Activated B cell treated with CpG ODN at 0.5 μM for 24 hours (primary cell): Measurements from ENCODE around the gene FBXO44. TPM values are rescaled to one million over a fixed set of nuclear protein-coding genes. Genes with fewer than 3 reads are reported as not detected.
A peak's percentile ranks its signal among the peaks of the same experiment; 100 is the strongest.

ENCODE experiments used
- ATAC-seq: fragments of 200-7000 bp; cut with Tn5 transposase; one replicate; pipeline ENCODE4 v1.10.0; 2021; ENCODE audit warnings: low read depth, mild to moderate bottlenecking, moderate library complexity
- CTCF ChIA-PET: fragments of 350-600 bp; sonication (Branson Sonifier 250); formaldehyde crosslinking; loops from one replicate; lab custom pipeline; 2021; ENCODE audit warnings: antibody characterized with exemption; lab: Charles Lee
- POLR2A ChIA-PET: fragments of 350-600 bp; sonication (Branson Sonifier 250); formaldehyde crosslinking; loops from one replicate; lab custom pipeline; 2021; ENCODE audit warnings: antibody characterized with exemption; lab: Charles Lee
- DNase-seq: peaks from one replicate; pipeline ENCODE4 v3.0.0; 2022
- H3K27ac Mint-ChIP-seq: one replicate; pipeline ENCODE4 v1.8.0; 2020; ENCODE audit warnings: mixed read lengths
- H3K27me3 Mint-ChIP-seq: one replicate; pipeline ENCODE4 v1.8.0; 2021; ENCODE audit warnings: mixed read lengths
- H3K36me3 Mint-ChIP-seq: one replicate; pipeline ENCODE4 v1.8.0; 2021; ENCODE audit warnings: low read depth, mixed read lengths
- H3K4me1 Mint-ChIP-seq: one replicate; pipeline ENCODE4 v1.8.0; 2021; ENCODE audit warnings: mixed read lengths
- H3K4me3 Mint-ChIP-seq: one replicate; pipeline ENCODE4 v1.8.0; 2020; ENCODE audit warnings: mild to moderate bottlenecking, mixed read lengths
- H3K9me3 Mint-ChIP-seq: one replicate; pipeline ENCODE4 v1.8.0; 2020; ENCODE audit warnings: mixed read lengths
- intact Hi-C: fragments of 100-400 bp; cut with micrococcal nuclease; formaldehyde crosslinking; loops from one replicate; pipeline ENCODE4 v1.15.1; 2024
- total RNA-seq: library from RNA; stranded (reverse); gene quantifications from 2 replicates; pipeline ENCODE4 v1.2.3, GENCODE V29; 2022
- TF ChIP-seq, protein P1 (sequence below): fragments of 200-600 bp; IDR thresholded peaks from one replicate; pipeline ENCODE4 v1.8.0; 2022; ENCODE audit warnings: antibody characterized with exemption, mild to moderate bottlenecking

Gene FBXO44
- total RNA-seq, 1 donor from 2014 or later: 27.2 TPM

DNA sequence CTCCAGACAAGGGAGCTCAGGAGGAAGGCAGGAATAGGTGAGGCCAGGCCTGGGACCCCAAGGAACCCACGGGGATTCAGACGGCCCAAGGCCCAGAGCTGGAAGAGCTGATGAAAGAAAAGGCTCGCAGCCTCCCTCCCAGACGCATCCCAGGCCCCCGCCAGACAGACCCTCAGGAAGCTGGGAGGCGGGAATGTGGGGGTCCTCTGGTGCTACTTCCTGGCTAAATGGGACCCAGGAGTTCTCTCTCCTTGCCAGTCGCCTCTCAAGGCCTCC, 878 bp upstream of the FBXO44 start:
- Mint-ChIP-seq H3K27me3 (no peaks in the 10 kb centered on the region), H3K27ac (no peak overlapping the region), H3K4me3 (peak overlapping the region; percentile 65), H3K9me3 (no peaks in the 10 kb centered on the region), H3K36me3 (peaks cover 9% of the 10 kb centered on the region), H3K4me1 (peaks cover 31% of the 10 kb centered on the region)
- intact Hi-C loops: loop anchor here (1.0 to 5.0 kb wide), 6 partner anchors 11 to 366 kb away; partner anchors contain the start of genes CLCN6, FBXO6, MAD2L2 and MIIP
- TF ChIP-seq, protein P1, sequence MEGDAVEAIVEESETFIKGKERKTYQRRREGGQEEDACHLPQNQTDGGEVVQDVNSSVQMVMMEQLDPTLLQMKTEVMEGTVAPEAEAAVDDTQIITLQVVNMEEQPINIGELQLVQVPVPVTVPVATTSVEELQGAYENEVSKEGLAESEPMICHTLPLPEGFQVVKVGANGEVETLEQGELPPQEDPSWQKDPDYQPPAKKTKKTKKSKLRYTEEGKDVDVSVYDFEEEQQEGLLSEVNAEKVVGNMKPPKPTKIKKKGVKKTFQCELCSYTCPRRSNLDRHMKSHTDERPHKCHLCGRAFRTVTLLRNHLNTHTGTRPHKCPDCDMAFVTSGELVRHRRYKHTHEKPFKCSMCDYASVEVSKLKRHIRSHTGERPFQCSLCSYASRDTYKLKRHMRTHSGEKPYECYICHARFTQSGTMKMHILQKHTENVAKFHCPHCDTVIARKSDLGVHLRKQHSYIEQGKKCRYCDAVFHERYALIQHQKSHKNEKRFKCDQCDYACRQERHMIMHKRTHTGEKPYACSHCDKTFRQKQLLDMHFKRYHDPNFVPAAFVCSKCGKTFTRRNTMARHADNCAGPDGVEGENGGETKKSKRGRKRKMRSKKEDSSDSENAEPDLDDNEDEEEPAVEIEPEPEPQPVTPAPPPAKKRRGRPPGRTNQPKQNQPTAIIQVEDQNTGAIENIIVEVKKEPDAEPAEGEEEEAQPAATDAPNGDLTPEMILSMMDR: no peak
- CTCF ChIA-PET: interaction anchor here (0.8 to 7.3 kb wide), 3 partner anchors 11 to 153 kb away, joined by 3 to 74 read pairs (median 11); partner anchors contain the start of gene FBXO6
- no peak for DNase-seq
- no peak for ATAC-seq
- POLR2A ChIA-PET: interaction anchor here (1.2 to 2.3 kb wide), 5 partner anchors 10 to 554 kb away, joined by 3 to 11 read pairs (median 6); partner anchors contain the start of genes EXOSC10, FBXO6 and MTOR

DNA sequence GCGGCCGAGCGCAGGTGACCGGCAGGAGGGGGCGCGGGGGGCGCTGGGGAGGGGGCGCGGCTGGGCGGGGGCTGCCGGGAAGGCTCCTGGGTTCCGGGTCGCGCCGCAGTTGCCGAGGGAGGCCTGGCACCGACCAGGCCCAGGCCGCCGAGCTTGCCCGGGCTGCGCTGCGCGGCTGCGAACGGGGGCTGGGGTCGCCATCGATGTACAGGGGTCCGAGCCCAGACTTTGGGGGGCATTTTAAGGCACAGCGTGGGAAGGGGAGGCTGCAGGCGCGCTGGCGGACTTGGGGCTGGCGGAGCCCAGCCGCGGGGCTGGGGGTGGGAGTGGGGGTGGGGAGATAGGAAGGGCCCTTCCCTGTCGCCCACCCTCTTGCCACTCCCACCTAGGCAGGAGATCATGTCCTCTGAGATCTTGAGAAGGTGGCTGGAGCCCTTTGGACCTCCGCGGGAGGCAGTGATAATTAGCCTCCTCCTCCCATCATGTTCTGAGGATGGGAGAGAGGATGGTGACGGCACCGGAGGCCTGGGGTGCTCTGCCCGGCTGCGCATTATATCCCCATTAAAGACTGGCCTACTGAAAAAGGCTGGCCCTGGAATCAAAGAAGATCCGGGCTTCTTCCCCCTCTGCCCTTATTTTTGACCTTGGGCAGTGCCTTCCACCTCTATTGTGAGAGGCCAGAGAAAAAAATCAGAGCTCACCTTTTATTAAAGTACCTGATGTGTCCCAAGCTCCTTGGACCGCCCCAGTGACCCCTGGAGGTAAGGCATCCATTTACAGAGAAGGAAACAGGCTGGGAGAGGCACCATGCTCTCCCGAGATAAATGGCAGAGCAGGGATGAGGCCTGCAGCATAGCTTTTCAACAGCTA, 497 bp downstream of the FBXO44 start:
- ATAC-seq: no peak
- DNase-seq: no peak
- Mint-ChIP-seq H3K9me3 (no peaks in the 10 kb centered on the region), H3K27ac (no peak overlapping the region), H3K27me3 (no peaks in the 10 kb centered on the region), H3K36me3 (peaks cover 14% of the 10 kb centered on the region), H3K4me1 (peaks cover 22% of the 10 kb centered on the region), H3K4me3 (peak overlapping the region; percentile 80)
- intact Hi-C loops: loop anchor here (1.0 to 5.0 kb wide), 6 partner anchors 9 to 364 kb away; partner anchors contain the start of genes CLCN6, FBXO6, MAD2L2 and MIIP
- ChIA-PET POLR2A (interaction anchor here (1.3 to 2.3 kb wide), 5 partner anchors 9 to 393 kb away, joined by 4 to 23 read pairs (median 8); partner anchors contain the start of genes FBXO6, MAD2L2 and MTOR), CTCF (interaction anchor here (0.9 kb wide), 1 partner anchor 10 kb away, joined by 5 read pairs; no protein-coding TSS in a partner anchor)
- TF ChIP-seq, protein P1: no peak

GRCh38 chr1:11657654-11658053, 3.0 kb downstream of the FBXO44 start:
- Mint-ChIP-seq H3K4me3 (no peak overlapping the region), H3K27ac (no peak overlapping the region), H3K9me3 (no peaks in the 10 kb centered on the region), H3K4me1 (peaks cover 10% of the 10 kb centered on the region), H3K27me3 (no peaks in the 10 kb centered on the region), H3K36me3 (peaks cover 28% of the 10 kb centered on the region)
- ChIA-PET POLR2A (no interaction called here), CTCF (interaction anchor here (1.8 kb wide), 1 partner anchor 61 kb away, joined by 6 read pairs; no protein-coding TSS in a partner anchor)
- ATAC-seq (no peak), DNase-seq (no peak)
- intact Hi-C loops: no loop called here
- TF ChIP-seq, protein P1: no peak

- Mint-ChIP-seq H3K4me1 (peaks cover 9% of the 10 kb centered on the region), H3K27me3 (no peaks in the 10 kb centered on the region), H3K9me3 (no peaks in the 10 kb centered on the region), H3K36me3 (peaks cover 31% of the 10 kb centered on the region), H3K4me3 (no peak overlapping the region), H3K27ac (no peak overlapping the region)
- ChIA-PET POLR2A (interaction anchor here (0.6 to 1.1 kb wide), 2 partner anchors 23 to 61 kb away, joined by 3 to 5 read pairs; no protein-coding TSS in a partner anchor), CTCF (interaction anchor here (0.8 kb wide), 1 partner anchor 61 kb away, joined by 4 read pairs; no protein-coding TSS in a partner anchor)
- TF ChIP-seq, protein P1: no peak
- intact Hi-C loops: no loop called here
- ATAC-seq: no peak
- DNase-seq: no peak
Observed at GRCh38 chr1:11658542-11658941, 3.9 kb downstream of the FBXO44 start.

DNA sequence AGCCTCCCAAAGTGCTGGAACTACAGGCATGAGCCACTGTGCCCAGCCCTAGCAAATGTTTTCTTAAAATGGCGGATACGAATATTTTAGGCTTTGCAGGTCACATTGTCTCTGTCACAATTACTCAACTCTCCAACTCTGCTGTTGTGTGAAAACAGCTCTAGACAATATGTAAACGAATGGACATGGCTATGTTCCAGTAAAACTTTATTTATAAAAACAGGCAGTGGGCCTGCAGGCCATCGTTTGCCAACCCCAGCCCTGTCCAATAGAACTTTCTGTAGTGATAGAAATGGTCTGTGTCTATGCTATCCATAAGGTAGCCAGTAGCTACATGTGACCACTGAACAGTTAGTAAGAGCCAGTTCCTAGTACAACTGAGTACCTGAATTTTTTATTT, 5.1 kb downstream of the FBXO44 start:
- Mint-ChIP-seq H3K27ac (no peak overlapping the region), H3K9me3 (no peaks in the 10 kb centered on the region), H3K36me3 (peaks cover 31% of the 10 kb centered on the region), H3K4me1 (peaks cover 9% of the 10 kb centered on the region), H3K27me3 (no peaks in the 10 kb centered on the region), H3K4me3 (no peak overlapping the region)
- ATAC-seq (no peak), DNase-seq (no peak)
- ChIA-PET POLR2A (interaction anchor here (0.6 kb wide), 1 partner anchor 248 kb away, joined by 3 read pairs; no protein-coding TSS in a partner anchor), CTCF (interaction anchor here (1.1 to 1.8 kb wide), 2 partner anchors 9 to 14 kb away, joined by 3 to 6 read pairs; no protein-coding TSS in a partner anchor)
- intact Hi-C loops: no loop called here
- TF ChIP-seq, protein P1: no peak
